Epithelial cell of proximal tubule (primary cell): ENCODE data around the gene ALDH3B1. TPM values are rescaled to one million over a fixed set of nuclear protein-coding genes. Genes with fewer than 3 reads are reported as not detected.

Source experiments
- DNase-seq: peaks from one replicate; pipeline ENCODE4 v3.0.0-alpha.2; 2011; ENCODE audit warnings: low read depth
- H3K4me3 ChIP-seq: 2 replicates; pipeline ENCODE4 v1.5.1; 2011; ENCODE audit warnings: low read depth, mild to moderate bottlenecking, low read length
- total RNA-seq: library from RNA; depleted of rRNA; stranded (reverse); fragments of >200 nt; gene quantifications from 2 replicates; pipeline ENCODE4 v1.2.3, GENCODE V29; 2015
- TF ChIP-seq, protein P1 (sequence below): conservative IDR thresholded peaks from 2 replicates; pipeline ENCODE4 v1.5.1; 2012; ENCODE audit warnings: low read depth, mild to moderate bottlenecking, low read length

Gene ALDH3B1
- total RNA-seq, 1 donor from 2014 or later = 3.9 TPM

DNA sequence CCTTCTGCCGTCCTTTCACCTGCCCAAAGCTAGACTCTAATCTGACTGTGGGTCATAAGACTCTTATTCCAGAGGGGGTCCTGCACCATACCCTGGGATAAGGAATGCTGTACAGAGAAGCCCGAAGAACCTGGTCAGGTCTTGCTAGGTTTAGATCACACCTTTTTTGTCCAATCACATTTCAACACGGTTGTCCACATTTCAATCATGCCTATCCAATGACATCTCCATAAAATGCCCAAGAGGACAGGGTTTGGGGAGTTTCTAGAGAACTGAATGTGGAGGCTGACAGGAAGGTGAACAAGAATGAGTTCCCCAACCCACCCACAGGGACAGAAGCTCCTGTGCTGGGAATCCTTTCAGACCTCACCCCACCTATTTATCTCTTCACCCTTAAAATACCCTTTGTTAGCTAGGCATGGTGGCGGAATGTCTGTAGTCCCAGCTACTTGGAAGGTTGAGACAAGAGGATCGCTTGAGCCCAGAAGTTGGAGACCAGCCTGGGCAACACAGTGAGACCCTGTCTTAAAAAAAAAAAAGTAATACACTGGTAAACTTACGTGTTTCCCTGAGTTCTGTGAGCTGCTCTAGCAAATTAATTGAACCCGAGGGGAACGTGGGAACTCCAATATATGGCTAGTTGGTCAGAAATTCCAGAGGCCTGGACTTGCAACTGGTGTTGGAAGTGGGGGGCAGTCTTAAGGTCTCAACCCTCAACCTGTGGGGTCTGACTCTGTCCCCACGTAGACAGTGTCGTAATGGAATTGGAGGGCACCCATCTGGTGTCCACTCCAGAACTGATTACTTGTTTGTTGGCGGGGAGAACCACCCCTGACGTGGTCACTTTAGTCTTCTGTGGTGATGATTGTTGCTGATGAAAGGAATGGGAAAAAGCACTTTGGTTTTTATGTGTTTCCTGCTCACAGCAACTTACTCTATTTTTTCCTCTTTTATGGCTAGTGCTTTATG is 46.5 kb downstream of the ALDH3B1 start:
- DNase-seq = no peak
- TF ChIP-seq, protein P1, sequence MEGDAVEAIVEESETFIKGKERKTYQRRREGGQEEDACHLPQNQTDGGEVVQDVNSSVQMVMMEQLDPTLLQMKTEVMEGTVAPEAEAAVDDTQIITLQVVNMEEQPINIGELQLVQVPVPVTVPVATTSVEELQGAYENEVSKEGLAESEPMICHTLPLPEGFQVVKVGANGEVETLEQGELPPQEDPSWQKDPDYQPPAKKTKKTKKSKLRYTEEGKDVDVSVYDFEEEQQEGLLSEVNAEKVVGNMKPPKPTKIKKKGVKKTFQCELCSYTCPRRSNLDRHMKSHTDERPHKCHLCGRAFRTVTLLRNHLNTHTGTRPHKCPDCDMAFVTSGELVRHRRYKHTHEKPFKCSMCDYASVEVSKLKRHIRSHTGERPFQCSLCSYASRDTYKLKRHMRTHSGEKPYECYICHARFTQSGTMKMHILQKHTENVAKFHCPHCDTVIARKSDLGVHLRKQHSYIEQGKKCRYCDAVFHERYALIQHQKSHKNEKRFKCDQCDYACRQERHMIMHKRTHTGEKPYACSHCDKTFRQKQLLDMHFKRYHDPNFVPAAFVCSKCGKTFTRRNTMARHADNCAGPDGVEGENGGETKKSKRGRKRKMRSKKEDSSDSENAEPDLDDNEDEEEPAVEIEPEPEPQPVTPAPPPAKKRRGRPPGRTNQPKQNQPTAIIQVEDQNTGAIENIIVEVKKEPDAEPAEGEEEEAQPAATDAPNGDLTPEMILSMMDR = no peak

DNA sequence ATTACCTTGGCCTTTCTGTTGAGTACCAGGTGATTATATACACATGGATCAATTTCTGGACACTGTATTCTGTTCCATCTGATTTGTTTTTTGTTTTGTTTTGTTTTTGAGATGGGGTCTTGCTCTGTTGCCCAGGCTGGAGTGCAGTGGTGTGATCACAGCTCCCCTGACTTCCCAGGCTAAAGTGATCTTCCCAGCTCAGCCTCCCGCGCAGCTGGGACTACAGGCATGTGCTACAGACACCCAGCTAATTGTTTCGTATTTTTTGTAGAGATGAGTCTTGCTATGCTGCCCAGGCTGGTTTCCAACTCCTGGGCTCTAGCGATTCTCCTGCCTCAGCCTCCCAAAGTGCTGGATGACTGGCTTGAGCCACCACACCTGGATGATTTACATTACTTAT is 47.7 kb downstream of the ALDH3B1 start:
- TF ChIP-seq, protein P1 = no peak
- H3K4me3 ChIP-seq = no peak overlapping the region

More for the DNA sequence above, 46.5 kb downstream of the ALDH3B1 start:
- H3K4me3 ChIP-seq = no peak overlapping the region

DNA sequence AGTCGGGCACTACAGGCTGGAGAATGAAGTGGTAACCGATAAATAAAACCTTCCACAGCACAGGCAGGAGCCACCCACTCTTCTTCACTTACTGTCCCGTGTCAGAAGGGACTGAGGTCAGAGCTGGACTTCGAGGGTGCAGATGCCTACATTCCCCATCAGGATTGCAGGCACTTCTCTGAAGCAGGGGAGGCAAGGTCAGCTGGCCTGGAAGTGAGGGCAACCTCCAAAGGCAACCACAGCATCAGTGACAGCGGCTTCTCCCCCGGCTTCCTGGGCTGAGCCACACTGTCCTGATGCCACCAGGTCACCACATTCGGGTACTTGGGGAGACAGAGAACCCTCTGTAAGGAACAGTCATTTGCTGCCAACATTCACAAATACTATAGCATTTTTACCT is 51.4 kb downstream of the ALDH3B1 start:
- no peak overlapping the region for H3K4me3 ChIP-seq
- TF ChIP-seq, protein P1 = no peak

More for the DNA sequence above, 47.7 kb downstream of the ALDH3B1 start:
- no peak for DNase-seq

DNA sequence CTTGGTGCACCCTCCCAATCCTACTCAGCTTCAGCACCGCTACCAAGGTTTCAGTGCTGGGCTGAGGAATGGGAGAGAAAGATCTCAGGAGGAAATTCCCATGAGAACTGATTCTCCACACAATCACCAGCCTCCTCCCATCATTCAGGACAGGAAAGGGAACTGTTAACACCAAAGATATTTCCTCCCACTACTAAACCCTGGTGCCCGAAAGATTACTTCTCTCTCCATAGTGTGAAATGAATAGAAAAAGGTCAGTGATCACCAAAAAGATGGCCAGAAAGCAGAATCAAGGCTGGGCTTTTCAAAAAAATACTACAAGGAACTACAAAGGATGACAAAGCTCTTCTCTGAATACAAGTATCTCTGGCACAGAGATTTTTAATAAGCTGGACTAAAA is 54.8 kb downstream of the ALDH3B1 start:
- TF ChIP-seq, protein P1 = no peak
- no peak for DNase-seq
- no peak overlapping the region for H3K4me3 ChIP-seq

More for the DNA sequence above, 51.4 kb downstream of the ALDH3B1 start:
- no peak for DNase-seq

DNA sequence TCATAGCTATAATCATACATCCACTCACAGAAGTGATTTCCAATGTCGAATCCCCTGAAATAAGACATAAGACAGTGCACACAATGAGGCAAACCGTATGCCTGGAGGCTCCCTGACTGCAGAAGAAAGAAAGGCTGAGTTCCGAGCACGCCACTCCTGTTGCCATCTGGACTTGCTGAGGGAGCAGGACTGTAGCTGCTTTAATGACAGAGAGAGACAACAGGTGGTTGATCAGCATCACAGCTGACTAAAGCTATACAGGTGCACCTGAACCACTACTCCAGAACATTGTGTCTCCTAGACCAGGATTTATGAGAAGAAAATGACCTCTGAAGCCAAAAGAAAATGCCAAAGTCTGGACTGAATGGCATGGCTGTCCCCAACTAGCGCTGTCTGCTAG is 55.7 kb downstream of the ALDH3B1 start:
- TF ChIP-seq, protein P1 = no peak
- no peak overlapping the region for H3K4me3 ChIP-seq
- DNase-seq = no peak

DNA sequence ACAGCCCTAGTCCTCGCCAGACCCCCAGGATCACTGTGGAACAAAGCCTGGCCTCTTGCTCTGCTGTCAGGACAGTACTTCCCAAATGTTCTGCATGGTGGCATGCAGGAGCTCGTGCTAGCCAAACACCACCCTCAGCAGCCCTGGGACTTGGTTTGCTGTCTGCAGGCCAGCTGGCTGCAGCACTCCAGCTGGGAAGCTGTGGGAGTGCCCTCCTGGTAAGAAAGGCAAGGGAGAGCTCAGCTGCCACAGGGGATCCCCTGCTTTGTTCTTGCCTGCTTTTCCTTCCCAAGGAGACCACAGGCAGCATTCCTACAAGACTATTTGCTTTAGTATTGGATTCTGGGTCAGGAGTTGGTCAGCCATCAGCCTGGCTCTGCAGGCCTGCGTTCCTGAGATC is 56.6 kb downstream of the ALDH3B1 start:
- DNase-seq = no peak
- TF ChIP-seq, protein P1 = no peak
- H3K4me3 ChIP-seq = no peak overlapping the region
